Gastrocnemius medialis (tissue), 4 donors: ENCODE measurements around the gene NOP9. TPM values are rescaled to one million over a fixed set of nuclear protein-coding genes. Genes with fewer than 3 reads are reported as not detected.
"Not testable (repeated sequence)": the region's sequence is repeated elsewhere in the genome, so short reads cannot be mapped to it uniquely, and the experiment has no call there.

Source experiments
- ATAC-seq, 2 donors: fragments of 150-250 bp; one replicate each; pipeline ENCODE4 v1.9.1; 2016
- DNase-seq, 2 donors: peaks; one replicate each; pipeline ENCODE4 v3.0.0-alpha.2; 2019
- H3K27ac ChIP-seq, 4 donors: fragments of 200-600 bp; sonication (generic); 1 replicate in 1 of 4; 2 replicates in 3 of 4; pipeline ENCODE4 v1.5.1; 2016 to 2018; ENCODE audit warnings: mild to moderate bottlenecking in 2 of 4, moderate library complexity in 1 of 4
- H3K27me3 ChIP-seq, 3 donors: fragments of 200-600 bp; sonication (generic) in 2 of 3; 1 replicate in 1 of 3; 2 replicates in 2 of 3; pipeline versions ENCODE4 v1.5.1 to v1.6.0; 2016 to 2019; ENCODE audit warnings: mild to moderate bottlenecking in 1 of 3, moderate library complexity in 1 of 3
- H3K36me3 ChIP-seq, 2 donors: fragments of 200-600 bp; sonication (generic) in 1 of 2; one replicate each; pipeline ENCODE4 v1.5.1; 2017 to 2018
- H3K4me1 ChIP-seq, 2 donors: fragments of 200-600 bp; sonication (generic) in 1 of 2; one replicate each; pipeline ENCODE4 v1.5.1; 2016 to 2017; ENCODE audit warnings: mild to moderate bottlenecking in 2 of 2
- H3K4me3 ChIP-seq, 4 donors: fragments of 200-600 bp; sonication (generic) in 3 of 4; 1 replicate in 1 of 4; 2 replicates in 3 of 4; pipeline ENCODE4 v1.5.1; 2016 to 2019; ENCODE audit warnings: mild to moderate bottlenecking in 2 of 4
- H3K9me3 ChIP-seq, 3 donors: fragments of 200-600 bp; sonication (generic) in 2 of 3; 1 replicate in 1 of 3; 2 replicates in 2 of 3; pipeline ENCODE4 v1.5.1; 2016 to 2019
- POLR2A ChIP-seq, 2 donors: fragments of 450-650 bp; IDR thresholded peaks; one replicate each; pipeline ENCODE4 v1.6.1; 2017; ENCODE audit warnings: antibody characterized with exemption in 2 of 2, mild to moderate bottlenecking in 2 of 2, moderate library complexity in 2 of 2
- in situ Hi-C, 4 donors: fragments of 200-750 bp; cut with MboI; loops; one replicate each; pipeline versions ENCODE4 v1.15.0 to v1.8.0; 2017; ENCODE audit warnings: low sequenced_read_pairs in 4 of 4
- intact Hi-C: fragments of 100-400 bp; cut with DNase I; formaldehyde crosslinking; loops from one replicate; pipeline ENCODE4 v1.15.1; 2023; ENCODE audit warnings: low total_unique reads
- total RNA-seq, 4 donors: library from RNA; depleted of rRNA; stranded (reverse); fragments of >200 nt; gene quantifications; one replicate each; pipeline versions ENCODE4 v1.1.0 to v1.2.3, GENCODE V29; 2016
- TF ChIP-seq, protein P1 (sequence below), 5 experiments: fragments of 450-650 bp in 3 of 5; fragments of 200-600 bp in 2 of 5; sonication (generic) in 2 of 5; IDR thresholded peaks in 4 of 5; conservative IDR thresholded peaks in 1 of 5; 1 replicate in 4 of 5; 2 replicates in 1 of 5; pipeline ENCODE4 v1.5.1; 2016 to 2019; ENCODE audit warnings: antibody characterized with exemption in 5 of 5, mild to moderate bottlenecking in 3 of 5, moderate library complexity in 3 of 5

Gene NOP9
- total RNA-seq, 4 donors from 2014 or later, result 27.2 to 43.5 (median 32.2) TPM

GRCh38 chr14:24324024-24324423, 24.4 kb downstream of the NOP9 start:
- ATAC-seq (no peak), DNase-seq (no peak)
- H3K4me1 ChIP-seq, result no peaks in the 10 kb centered on the region
- H3K27ac ChIP-seq, result no peak overlapping the region
- in situ Hi-C loops, result no loop called here
- intact Hi-C loops, result no loop called here
- no peak overlapping the region for H3K4me3 ChIP-seq
- H3K27me3 ChIP-seq, result peaks cover 2 to 5% (median 4%) of the 10 kb centered on the region in 3 donors
- H3K9me3 ChIP-seq, result no peaks in the 10 kb centered on the region
- no peaks in the 10 kb centered on the region for H3K36me3 ChIP-seq
- TF ChIP-seq POLR2A (IDR thresholded peaks at IDR 0.05), result no peak
- TF ChIP-seq, protein P1, sequence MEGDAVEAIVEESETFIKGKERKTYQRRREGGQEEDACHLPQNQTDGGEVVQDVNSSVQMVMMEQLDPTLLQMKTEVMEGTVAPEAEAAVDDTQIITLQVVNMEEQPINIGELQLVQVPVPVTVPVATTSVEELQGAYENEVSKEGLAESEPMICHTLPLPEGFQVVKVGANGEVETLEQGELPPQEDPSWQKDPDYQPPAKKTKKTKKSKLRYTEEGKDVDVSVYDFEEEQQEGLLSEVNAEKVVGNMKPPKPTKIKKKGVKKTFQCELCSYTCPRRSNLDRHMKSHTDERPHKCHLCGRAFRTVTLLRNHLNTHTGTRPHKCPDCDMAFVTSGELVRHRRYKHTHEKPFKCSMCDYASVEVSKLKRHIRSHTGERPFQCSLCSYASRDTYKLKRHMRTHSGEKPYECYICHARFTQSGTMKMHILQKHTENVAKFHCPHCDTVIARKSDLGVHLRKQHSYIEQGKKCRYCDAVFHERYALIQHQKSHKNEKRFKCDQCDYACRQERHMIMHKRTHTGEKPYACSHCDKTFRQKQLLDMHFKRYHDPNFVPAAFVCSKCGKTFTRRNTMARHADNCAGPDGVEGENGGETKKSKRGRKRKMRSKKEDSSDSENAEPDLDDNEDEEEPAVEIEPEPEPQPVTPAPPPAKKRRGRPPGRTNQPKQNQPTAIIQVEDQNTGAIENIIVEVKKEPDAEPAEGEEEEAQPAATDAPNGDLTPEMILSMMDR (IDR thresholded peaks at IDR 0.05 in 4 of 5, conservative IDR thresholded peaks at IDR 0.05 in 1 of 5), result no peak

DNA sequence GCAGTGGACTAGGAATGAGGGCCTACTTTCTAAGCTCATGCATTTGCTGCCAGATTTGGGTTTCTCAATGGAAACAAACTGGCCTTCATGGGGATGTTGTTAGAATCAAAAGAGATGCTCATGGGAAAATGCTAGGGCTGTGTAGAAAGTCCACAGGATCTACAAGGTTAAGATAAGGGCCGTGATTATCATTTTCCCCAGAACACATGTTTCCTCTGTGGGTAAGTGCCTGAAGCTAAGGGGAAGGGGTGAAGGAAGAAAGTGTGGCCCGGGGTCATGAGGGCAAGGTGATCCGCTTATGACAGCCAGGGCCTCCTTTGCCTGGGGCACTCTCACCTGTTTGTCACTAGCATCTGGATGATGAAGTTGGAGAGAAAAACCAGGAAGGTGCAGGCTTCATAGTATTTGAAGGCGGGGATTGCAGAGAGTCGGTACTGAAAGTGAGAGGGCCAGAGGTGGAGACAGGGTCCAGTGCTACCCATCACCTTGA, 25.4 kb downstream of the NOP9 start:
- DNase-seq (no peak), ATAC-seq (no peak)
- Histone ChIP-seq H3K9me3 (no peaks in the 10 kb centered on the region), H3K27ac (no peak overlapping the region), H3K27me3 (no peaks in the 10 kb centered on the region), H3K36me3 (no peaks in the 10 kb centered on the region), H3K4me3 (no peak overlapping the region), H3K4me1 (no peaks in the 10 kb centered on the region)
- intact Hi-C loops, result no loop called here
- TF ChIP-seq, protein P1 (IDR thresholded peaks at IDR 0.05 in 4 of 5, conservative IDR thresholded peaks at IDR 0.05 in 1 of 5), result no peak
- no peak for TF ChIP-seq POLR2A (IDR thresholded peaks at IDR 0.05)
- in situ Hi-C loops, result no loop called here

GRCh38 chr14:24325963-24326362, 26.3 kb downstream of the NOP9 start:
- H3K36me3 ChIP-seq, result no peaks in the 10 kb centered on the region
- H3K4me1 ChIP-seq, result no peaks in the 10 kb centered on the region
- DNase-seq (no peak), ATAC-seq (no peak)
- H3K9me3 ChIP-seq, result no peaks in the 10 kb centered on the region
- H3K27me3 ChIP-seq, result no peaks in the 10 kb centered on the region
- intact Hi-C loops, result no loop called here
- no peak overlapping the region for H3K27ac ChIP-seq
- no peak overlapping the region for H3K4me3 ChIP-seq
- TF ChIP-seq, protein P1 (IDR thresholded peaks at IDR 0.05 in 4 of 5, conservative IDR thresholded peaks at IDR 0.05 in 1 of 5), result no peak
- in situ Hi-C loops, result no loop called here

GRCh38 chr14:24327303-24327702, 27.7 kb downstream of the NOP9 start:
- Histone ChIP-seq H3K9me3 (no peaks in the 10 kb centered on the region), H3K27me3 (peaks cover under 1 to 1% (median under 1%) of the 10 kb centered on the region in 3 donors), H3K27ac (no peak overlapping the region), H3K4me1 (peaks cover 3 to 4% of the 10 kb centered on the region in 2 donors), H3K36me3 (no peaks in the 10 kb centered on the region), H3K4me3 (no peak overlapping the region)
- in situ Hi-C loops (no loop called here), intact Hi-C loops (no loop called here)
- no peak for ATAC-seq
- no peak for DNase-seq
- TF ChIP-seq POLR2A (IDR thresholded peaks at IDR 0.05), result no peak
- TF ChIP-seq, protein P1 (IDR thresholded peaks at IDR 0.05 in 4 of 5, conservative IDR thresholded peaks at IDR 0.05 in 1 of 5), result no peak

- H3K27me3 ChIP-seq, intact Hi-C loops, H3K27ac ChIP-seq, H3K36me3 ChIP-seq, ATAC-seq, H3K4me3 ChIP-seq, H3K9me3 ChIP-seq, in situ Hi-C loops: not testable (repeated sequence)
- TF ChIP-seq, protein P1 (IDR thresholded peaks at IDR 0.05 in 4 of 5, conservative IDR thresholded peaks at IDR 0.05 in 1 of 5), result peak; percentile 25 to 65 (median 57)
- DNase-seq, result peak in 1 of 2 donors; percentile 46
- peaks cover 9 to 10% of the 10 kb centered on the region in 2 donors for H3K4me1 ChIP-seq
Measured at GRCh38 chr14:24327914-24328313, 28.3 kb downstream of the NOP9 start.
